Muscle of arm (tissue), 12 donors: ENCODE measurements around the gene IL12RB2. TPM values are rescaled to one million over a fixed set of nuclear protein-coding genes. Genes with fewer than 3 reads are reported as not detected.
"Not testable (repeated sequence)": the region's sequence is repeated elsewhere in the genome, so short reads cannot be mapped to it uniquely, and the experiment has no call there.

Experiments used
- DNase-seq: peaks from one replicate; pipeline ENCODE4 v3.0.0-alpha.2; 2013
- polyA plus RNA-seq, 12 donors: library from polyadenylated mRNA; unstranded; fragments of 120-200 nt; gene quantifications; one replicate each; pipeline ENCODE4 v1.2.1, GENCODE V29; 2013; ENCODE audit not compliant: insufficient read length in 12 of 12

Gene IL12RB2
- polyA plus RNA-seq, 12 donors = 0.59 to 2.0 (median 1.2) TPM; not detected in 2

DNA sequence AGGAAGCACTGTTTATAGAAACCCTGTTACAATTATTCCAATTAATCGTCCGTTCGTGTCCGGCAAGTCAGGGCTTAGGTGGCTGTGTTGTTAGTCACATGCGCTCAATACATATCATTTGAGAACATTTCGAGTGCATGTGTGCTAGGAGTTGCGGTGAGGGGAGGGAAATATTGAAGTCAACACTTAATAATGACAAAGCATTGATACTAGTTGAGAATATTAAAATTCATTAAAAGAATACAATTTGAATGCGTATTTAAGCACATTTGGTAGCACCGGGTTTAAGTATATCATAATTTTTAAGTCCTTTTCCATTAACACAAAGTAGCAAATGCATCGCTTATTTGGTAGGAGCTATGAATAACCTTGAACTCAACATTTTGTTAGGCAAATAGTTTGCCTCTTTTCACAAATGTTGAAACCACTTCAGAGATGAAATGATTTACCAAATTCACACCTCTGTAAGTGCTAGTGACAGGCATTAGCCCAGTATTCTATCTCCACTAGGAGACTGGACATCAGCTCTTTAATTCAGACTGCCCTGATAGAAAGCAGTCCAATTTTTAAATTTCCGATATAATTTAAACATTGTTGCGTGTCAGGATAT, 123.6 kb downstream of the IL12RB2 start:
- DNase-seq = no peak

DNA sequence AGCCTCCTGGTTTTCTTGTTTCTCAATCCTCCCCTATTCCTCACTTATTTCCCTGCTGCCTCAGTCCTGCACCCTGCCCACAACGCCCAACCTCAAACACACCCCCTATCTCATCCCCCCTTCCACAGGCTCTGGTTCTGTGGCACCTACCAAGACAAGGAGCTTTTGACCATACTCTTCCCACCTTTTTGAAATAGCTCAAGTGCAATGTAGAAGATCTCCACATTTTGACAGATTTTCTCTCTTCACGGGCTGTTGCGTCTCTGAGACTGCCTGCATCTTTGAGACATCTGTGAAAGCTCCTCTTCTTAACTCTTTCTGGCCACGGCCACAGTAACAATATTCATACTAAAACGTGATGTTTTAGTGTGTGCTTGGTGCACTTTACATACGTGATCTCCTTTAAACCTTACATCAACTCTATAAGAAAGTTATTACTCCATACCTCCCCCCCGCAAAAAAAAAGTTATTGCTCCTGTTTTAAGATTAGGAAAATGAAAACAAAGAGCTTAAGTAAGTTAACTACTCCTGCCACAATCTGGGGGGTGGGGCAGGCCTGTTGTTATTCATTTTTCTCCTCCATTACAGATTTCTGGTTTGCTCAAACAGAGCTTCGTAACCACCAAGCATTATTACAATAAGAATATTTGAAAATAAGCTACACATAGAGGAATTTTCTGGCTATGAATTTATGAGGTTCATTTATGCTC, 124.4 kb downstream of the IL12RB2 start:
- DNase-seq = no peak

DNA sequence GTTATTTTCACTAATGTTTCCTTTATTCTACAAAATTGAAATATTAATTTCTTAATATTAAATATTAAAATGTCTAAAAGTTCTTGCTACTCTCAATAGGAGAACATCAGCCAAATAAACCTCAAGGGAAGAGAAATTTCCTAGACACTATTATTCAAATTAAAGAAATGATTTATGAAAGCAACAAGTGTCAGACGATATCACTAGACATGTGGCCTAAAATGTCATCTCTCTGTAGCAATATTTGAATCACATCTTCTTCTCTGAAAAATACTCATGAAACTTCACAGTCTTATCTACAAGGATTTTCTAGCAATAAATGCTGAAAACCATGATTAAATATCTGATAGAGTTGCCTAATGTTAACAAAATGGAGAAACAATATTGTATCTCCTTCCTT, 125.1 kb downstream of the IL12RB2 start:
- no peak for DNase-seq

DNA sequence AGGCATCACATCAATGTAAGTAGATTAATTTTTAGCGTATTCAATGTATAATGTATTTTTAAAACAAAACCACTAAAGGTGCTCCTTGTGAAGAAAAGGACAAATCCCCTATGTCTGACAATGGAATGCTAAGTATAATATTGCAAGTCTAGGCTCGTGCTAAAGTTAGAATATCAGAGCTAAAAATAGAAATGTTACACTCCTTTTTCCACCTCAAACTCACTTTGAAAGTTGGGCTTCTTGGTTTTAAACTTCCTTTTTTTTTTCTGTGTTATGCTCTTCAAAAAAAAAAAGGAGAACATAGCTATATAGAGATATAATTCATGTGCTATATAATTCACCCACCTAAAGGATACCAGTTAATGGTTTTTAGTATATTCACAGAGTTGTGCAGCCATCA, 126.2 kb downstream of the IL12RB2 start:
- no peak for DNase-seq

DNA sequence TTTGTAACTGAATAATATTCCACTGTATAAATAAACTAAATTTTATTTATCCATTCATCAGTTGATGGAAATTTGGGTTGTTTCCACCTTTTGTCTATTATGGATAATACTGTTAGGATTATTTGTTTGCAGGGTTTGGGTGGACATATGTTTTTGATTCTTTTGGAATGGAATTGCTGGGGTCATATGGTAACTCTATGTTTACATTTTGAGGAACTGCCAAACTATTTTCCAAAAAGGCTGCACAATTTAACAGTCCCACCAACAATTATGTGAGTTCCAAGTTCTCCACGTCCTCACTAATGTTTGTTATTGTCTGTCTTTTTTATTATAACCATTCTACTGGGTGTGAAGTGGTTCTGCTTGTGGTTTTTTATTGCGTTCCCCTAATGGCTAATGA, 126.8 kb downstream of the IL12RB2 start:
- DNase-seq = no peak

DNA sequence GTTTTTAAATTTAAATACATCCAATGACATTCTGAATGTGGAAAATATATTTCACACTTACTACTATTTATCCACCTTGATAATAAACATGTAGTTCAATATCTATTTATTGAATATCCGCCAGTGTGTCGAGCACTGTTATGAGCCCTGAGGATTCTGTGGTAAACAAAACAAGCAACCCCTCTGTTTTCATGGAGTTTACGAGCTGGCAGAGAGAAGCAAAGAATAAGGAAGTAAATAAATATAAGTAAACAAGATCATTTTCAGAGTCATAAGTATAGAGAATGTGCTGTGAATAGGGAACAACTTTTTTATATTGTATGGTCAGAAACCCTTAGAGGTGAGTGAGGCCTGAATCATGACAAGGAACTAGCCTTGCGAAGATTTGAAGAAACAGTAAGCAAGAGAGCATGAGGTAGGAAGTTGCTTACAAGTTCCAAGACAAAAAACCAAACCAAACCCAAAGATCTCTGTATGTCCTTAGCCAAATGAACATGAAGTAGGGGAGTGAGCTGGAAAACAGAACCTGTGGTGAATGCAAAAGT, 128.9 kb downstream of the IL12RB2 start:
- DNase-seq = no peak

DNA sequence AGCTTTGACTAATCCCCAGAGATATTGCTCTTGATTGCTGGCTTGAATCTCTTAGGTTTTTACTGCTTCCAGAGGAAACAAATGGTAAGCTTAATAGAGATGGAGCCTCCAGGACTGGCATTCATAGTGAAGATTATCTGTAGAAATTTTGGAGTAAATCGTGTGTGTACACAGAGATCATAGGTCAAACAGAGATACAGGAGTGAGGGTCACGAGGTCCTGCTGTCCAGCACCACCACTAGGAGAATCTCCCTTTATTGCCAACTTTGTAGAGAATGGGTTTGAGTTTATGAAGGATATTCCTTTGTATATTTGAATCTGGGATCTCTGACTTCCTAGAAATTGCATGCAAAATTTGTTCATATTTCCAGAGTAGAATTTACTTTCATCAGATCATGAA, 130.3 kb downstream of the IL12RB2 start:
- no peak for DNase-seq

DNA sequence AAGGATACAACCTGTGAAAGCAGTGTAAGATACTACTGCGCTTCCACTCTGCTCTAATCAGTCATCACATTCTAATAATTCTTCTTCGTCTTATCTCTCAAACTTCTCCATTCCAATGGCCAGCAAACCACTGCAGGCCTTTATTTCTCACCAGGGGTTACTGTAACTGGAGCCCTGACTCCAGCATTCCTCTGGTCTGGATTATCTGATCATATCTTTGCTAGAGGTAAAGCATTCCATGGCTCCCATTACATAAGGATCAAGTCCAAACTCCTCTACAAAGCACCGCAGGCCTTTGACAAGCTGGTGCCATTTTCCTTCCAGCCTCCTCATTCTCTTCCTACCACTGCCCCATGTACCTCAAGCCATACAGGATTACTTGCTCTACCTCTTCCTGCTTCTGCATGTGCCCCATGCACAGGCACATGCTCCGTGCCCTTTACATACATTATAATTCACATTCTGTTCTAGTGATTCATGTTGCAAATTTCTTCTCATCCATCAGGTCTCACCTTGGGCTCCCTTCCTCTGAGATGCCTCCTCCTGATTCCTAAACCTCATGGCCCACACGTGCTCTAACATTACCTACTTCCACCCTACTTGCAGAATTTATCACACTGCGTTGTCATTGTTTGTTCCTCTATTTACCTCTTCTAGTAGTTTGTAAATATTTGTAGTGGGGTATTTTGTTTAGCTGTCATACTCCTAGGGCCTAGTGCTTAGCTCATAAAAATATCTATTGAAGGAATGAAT, 131.8 kb downstream of the IL12RB2 start:
- no peak for DNase-seq

DNA sequence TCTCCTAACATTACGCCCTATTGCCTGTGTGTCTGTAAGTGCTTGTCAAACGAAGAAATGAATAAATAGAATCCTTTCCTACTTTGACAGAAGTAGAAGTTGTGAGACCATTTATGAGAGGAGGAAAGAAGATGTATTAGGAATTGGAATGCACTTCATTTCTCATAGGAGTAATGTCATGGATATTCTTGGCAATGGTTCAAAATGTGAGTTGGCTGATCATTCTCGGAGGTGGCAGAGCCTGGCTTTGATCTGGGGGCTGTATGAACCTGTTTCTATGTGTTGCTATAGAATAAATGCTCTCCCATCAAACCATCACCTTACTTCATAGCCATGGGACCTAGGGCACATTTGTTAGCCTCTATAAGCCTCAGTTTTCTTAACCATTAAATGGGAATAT, 132.7 kb downstream of the IL12RB2 start:
- no peak for DNase-seq

DNA sequence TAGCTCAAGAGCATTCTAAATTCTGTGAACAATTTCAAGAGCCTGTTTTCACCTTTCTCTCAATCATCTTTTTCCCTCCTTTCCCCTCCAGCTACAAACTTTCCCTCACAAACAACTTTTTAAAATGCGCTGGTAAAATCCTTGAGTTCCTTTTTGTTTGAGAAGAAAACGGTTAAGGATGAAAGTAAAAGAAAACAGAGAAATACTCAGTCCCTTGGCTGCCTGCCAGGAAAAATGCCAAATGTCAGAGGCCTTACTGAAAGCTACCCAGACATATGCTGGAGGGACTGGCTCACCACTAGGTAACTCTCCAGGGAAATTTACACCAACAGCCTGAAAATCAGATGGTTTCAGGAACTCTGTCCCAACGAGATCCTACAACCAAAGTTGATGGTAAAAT, 133.5 kb downstream of the IL12RB2 start:
- no peak for DNase-seq

DNA sequence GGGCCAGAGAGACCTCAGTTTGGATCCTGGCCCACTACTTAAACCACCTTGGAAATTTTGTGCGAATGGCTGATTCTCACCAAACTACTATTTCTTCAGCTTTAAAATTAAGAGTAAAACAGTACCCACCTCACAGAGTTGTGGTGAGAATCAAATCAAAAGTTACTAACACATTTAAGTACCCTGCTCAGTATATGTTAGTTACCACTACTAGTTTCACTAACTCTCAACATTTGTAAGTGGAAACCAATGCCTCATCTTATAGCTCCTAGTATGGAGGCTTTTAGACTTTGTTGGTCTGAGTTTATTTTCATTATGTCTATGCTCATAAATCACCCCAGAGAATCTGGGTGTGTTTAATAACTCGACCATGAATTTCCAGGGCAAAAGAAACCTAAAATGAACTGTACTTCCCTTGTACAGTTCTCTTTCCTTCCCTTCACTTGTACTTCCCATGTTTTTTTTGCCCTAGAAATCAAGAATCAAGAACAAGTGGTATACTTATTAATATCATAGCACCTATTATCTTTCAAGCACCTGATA, 134.1 kb downstream of the IL12RB2 start:
- no peak for DNase-seq

DNA sequence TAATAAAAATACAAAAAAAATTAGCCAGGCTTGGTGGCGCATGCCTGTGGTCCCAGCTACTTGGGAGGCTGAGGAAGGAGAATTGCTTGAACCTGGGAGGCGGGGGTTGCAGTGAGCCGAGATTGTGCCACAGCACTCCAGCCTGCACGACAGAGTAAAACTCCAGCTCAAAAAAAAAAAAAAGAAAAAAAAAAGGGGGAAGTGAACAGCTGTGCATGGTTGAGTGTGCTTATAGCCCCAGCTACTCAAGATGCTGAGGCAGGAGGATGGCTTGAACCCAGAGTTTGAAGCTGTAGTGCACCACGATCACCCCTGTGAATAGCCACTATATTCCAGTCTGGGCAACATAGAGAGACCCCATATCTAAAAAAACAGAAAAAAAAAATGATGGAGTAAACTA, 138.3 kb downstream of the IL12RB2 start:
- DNase-seq = not testable (repeated sequence)

Other genes with a start within 250 kb of the IL12RB2 start
- gene C1orf141, start 172.9 kb upstream of the IL12RB2 start, polyA plus RNA-seq = not detected
- under 1 TPM in 5 of 12 donors, not detected in 7; 0.04 to 0.37 (median 0.08) TPM for gene IL23R, start 141.4 kb upstream of the IL12RB2 start, polyA plus RNA-seq
- 100 to 1,000 TPM in 11 of 12 donors, not detected in 1; 410 to 497 (median 460) TPM for gene SERBP1, start 122.5 kb downstream of the IL12RB2 start, polyA plus RNA-seq